Smooth muscle cell (in vitro differentiated cells): ENCODE data around the gene HRAS. TPM values are rescaled to one million over a fixed set of nuclear protein-coding genes. Genes with fewer than 3 reads are reported as not detected.
A peak's percentile ranks its signal among the peaks of the same experiment; 100 is the strongest.

Experiments used
- DNase-seq: peaks from one replicate; lab custom pipeline; 2025; ENCODE audit not compliant: unreplicated experiment; lab: John Stamatoyannopoulos, UW
- H2AFZ ChIP-seq: fragments of 200-600 bp; sonication (generic); 2 replicates; pipeline ENCODE4 v1.6.0; 2016; ENCODE audit warnings: antibody characterized with exemption, low read depth, mild to moderate bottlenecking
- H3F3A ChIP-seq: fragments of 200-600 bp; sonication (generic); 2 replicates; pipeline ENCODE4 v1.6.0; 2017; ENCODE audit warnings: antibody characterized with exemption, low read depth
- H3K27ac ChIP-seq: fragments of 200-600 bp; sonication (generic); 2 replicates; pipeline ENCODE4 v1.5.1; 2016; ENCODE audit warnings: low read depth, mild to moderate bottlenecking
- H3K27me3 ChIP-seq: fragments of 200-600 bp; sonication (generic); 2 replicates; pipeline ENCODE4 v1.6.1; 2016; ENCODE audit warnings: low read depth, mild to moderate bottlenecking
- H3K36me3 ChIP-seq: fragments of 200-600 bp; sonication (generic); 2 replicates; pipeline ENCODE4 v1.5.1; 2016; ENCODE audit warnings: low read depth
- H3K4me1 ChIP-seq: fragments of 200-600 bp; sonication (generic); 2 replicates; pipeline ENCODE4 v1.5.1; 2016; ENCODE audit warnings: low read depth
- H3K4me2 ChIP-seq: fragments of 200-600 bp; sonication (generic); 2 replicates; pipeline ENCODE4 v1.6.0; 2016; ENCODE audit warnings: mild to moderate bottlenecking
- H3K4me3 ChIP-seq: fragments of 200-600 bp; sonication (generic); 2 replicates; pipeline ENCODE4 v1.5.1; 2016; ENCODE audit warnings: mild to moderate bottlenecking
- H3K79me2 ChIP-seq: fragments of 200-600 bp; sonication (generic); 2 replicates; pipeline ENCODE4 v1.6.0; 2016; ENCODE audit warnings: low read depth, mild to moderate bottlenecking
- H3K9ac ChIP-seq: fragments of 200-600 bp; sonication (generic); 2 replicates; pipeline ENCODE4 v1.6.0; 2016; ENCODE audit warnings: low read depth
- H3K9me3 ChIP-seq: fragments of 200-600 bp; sonication (generic); replicated peaks from 2 replicates; pipeline ENCODE4 v1.5.1; 2016; ENCODE audit warnings: low read depth
- H4K20me1 ChIP-seq: fragments of 200-600 bp; sonication (generic); 2 replicates; pipeline ENCODE4 v1.6.0; 2016; ENCODE audit warnings: low read depth
- WGBS: methylation state at CpG from one replicate; pipeline ENCODE4 v1.1.7; 2016; ENCODE audit warnings: low lambda C conversion rate; 5-methylcytosine and 5-hydroxymethylcytosine counted together
- polyA plus RNA-seq: library from polyadenylated mRNA; unstranded; fragments of >200 nt; fragmentation: Nextera tagmentation; extraction: Ambion mirVana; gene quantifications from 2 replicates; pipeline ENCODE4 v1.2.1, GENCODE V29; 2016
- total RNA-seq: library from RNA; depleted of rRNA; stranded (reverse); fragments of >200 nt; gene quantifications from 2 replicates; pipeline ENCODE4 v1.2.3, GENCODE V29; 2014
- TF ChIP-seq, protein P1 (sequence below): fragments of 200-600 bp; sonication (generic); IDR thresholded peaks from 2 replicates; pipeline ENCODE4 v1.5.1; 2017; ENCODE audit warnings: borderline replicate concordance, mild to moderate bottlenecking, antibody characterized with exemption; ENCODE audit not compliant: insufficient read depth, poor library complexity, severe bottlenecking

HRAS gene
- total and polyA plus RNA-seq, 2 experiments from 2014 or later, result 39.9 to 59.1 TPM

DNA sequence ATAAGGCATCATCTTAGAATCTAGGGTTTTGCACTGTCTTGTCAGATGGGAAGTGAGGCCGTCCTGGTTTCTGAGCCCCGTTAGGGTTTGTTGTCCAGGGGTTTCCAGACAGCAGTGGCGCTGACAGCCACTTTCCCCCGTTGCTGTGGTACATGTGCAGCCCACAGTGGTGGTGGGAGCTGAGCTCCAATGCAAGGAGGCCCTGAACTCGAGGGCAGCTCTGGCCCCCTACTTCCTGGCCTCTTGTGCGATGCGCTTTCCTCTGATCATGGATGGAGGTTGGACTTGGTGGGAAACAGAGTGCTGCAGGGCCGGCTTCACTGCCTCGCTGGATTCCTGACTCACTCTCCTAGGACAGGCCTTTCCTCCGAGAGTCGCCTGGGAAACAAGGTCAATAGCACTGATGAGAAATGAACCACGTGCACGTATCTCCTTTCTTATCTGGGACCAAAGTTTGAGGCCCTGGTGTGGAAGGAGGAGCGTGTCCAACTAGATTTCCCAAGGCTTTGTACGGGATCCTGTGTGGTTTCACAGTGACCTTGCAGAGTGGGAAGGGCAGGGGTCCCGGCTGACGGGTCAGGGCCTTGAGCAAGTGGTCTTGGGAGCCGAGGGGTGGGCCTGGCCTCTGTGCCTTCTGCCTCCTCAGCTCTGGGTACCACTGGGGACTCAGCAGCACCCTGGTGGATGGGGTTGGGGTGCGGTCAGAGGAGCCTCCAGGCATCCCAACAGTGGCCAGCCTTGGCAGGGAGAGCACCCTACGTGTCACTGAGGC is 44.6 kb upstream of the HRAS start:
- no peaks in the 10 kb centered on the region for H3K36me3 ChIP-seq
- H4K20me1 ChIP-seq, result peaks cover 81% of the 10 kb centered on the region
- WGBS, result 87% methylated on average over 20 of the region's 20 CpGs
- no peak overlapping the region for H2AFZ ChIP-seq
- H3F3A ChIP-seq, result peaks cover 3% of the 10 kb centered on the region
- H3K9ac ChIP-seq, result no peak overlapping the region
- H3K4me1 ChIP-seq, result peaks cover 10% of the 10 kb centered on the region
- H3K27me3 ChIP-seq, result no peaks in the 10 kb centered on the region
- peaks cover 78% of the 10 kb centered on the region for H3K79me2 ChIP-seq
- no peak for DNase-seq
- TF ChIP-seq, protein P1, sequence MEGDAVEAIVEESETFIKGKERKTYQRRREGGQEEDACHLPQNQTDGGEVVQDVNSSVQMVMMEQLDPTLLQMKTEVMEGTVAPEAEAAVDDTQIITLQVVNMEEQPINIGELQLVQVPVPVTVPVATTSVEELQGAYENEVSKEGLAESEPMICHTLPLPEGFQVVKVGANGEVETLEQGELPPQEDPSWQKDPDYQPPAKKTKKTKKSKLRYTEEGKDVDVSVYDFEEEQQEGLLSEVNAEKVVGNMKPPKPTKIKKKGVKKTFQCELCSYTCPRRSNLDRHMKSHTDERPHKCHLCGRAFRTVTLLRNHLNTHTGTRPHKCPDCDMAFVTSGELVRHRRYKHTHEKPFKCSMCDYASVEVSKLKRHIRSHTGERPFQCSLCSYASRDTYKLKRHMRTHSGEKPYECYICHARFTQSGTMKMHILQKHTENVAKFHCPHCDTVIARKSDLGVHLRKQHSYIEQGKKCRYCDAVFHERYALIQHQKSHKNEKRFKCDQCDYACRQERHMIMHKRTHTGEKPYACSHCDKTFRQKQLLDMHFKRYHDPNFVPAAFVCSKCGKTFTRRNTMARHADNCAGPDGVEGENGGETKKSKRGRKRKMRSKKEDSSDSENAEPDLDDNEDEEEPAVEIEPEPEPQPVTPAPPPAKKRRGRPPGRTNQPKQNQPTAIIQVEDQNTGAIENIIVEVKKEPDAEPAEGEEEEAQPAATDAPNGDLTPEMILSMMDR, result no peak
- H3K4me3 ChIP-seq, result no peak overlapping the region
- no peak overlapping the region for H3K27ac ChIP-seq
- H3K4me2 ChIP-seq, result no peak overlapping the region
- no peaks in the 10 kb centered on the region for H3K9me3 ChIP-seq

DNA sequence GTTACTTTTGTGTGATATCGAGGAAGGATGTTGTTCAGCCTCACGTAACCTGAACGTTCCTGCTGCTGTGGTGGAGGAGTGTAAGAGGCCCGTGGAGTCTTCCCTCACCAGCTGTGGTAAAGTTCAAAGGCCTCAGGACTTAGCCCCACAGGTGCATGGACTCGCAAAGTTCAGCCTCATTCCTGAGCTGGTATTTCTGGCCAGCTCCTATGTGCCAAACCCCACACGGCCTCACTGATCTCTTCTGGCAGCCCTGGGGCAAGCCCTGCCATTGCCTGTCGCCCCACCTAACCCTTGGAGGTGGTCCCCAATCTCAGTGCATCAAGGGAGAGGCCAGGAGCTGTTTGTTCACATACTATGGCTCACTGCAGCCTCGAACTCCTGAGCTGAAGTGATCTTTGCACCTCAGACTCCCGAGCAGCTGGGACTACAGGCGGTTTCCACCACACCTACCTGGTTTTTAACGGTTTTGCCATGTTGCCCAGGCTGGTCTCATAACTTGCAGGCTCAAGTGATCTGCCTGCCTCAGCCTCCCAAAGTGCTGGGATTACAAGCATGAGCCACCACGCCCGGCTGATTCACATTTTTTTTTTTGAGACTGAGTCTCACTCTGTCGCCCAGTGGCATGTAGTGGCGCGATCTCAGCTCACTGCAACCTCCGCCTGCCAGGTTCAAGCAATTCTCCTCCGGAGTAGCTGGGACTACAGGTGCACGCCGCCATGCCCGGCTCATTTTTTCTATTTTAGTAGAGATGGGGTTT is 43.1 kb upstream of the HRAS start:
- H3F3A ChIP-seq, result peaks cover 3% of the 10 kb centered on the region
- H3K4me1 ChIP-seq, result peaks cover 19% of the 10 kb centered on the region
- peak overlapping the region; percentile 82 for H3K27ac ChIP-seq
- H3K9ac ChIP-seq, result no peak overlapping the region
- no peak overlapping the region for H2AFZ ChIP-seq
- whole genome bisulfite sequencing, result 85% methylated on average over 21 of the region's 21 CpGs
- H3K79me2 ChIP-seq, result peaks cover 67% of the 10 kb centered on the region
- peak overlapping the region; percentile 99 for H3K4me2 ChIP-seq
- H4K20me1 ChIP-seq, result peaks cover 66% of the 10 kb centered on the region
- no peaks in the 10 kb centered on the region for H3K9me3 ChIP-seq
- H3K4me3 ChIP-seq, result peak overlapping the region; percentile 97
- no peaks in the 10 kb centered on the region for H3K36me3 ChIP-seq
- DNase-seq, result no peak
- TF ChIP-seq, protein P1, result no peak
- no peaks in the 10 kb centered on the region for H3K27me3 ChIP-seq

DNA sequence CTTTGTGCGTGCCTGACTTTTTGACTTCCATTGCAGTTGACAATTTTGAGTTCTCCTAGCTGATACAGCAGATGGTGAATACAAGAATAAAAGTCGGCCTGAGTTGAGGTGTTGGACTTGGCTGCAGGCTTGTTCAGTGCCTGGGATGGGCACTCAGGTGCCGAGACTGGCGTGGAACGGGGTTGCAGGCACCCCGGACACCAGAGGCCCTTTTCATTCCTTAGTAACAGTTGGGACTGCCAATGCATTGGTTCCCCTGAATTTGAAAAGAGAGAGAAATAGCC is 42.2 kb upstream of the HRAS start:
- peaks cover 3% of the 10 kb centered on the region for H3F3A ChIP-seq
- no peaks in the 10 kb centered on the region for H3K9me3 ChIP-seq
- peak overlapping the region; percentile 97 for H3K9ac ChIP-seq
- 83% methylated on average over 6 of the region's 6 CpGs for WGBS
- no peak for DNase-seq
- peaks cover 58% of the 10 kb centered on the region for H3K79me2 ChIP-seq
- peak overlapping the region; percentile 82 for H3K27ac ChIP-seq
- H3K4me1 ChIP-seq, result peaks cover 19% of the 10 kb centered on the region
- peaks cover 58% of the 10 kb centered on the region for H4K20me1 ChIP-seq
- H2AFZ ChIP-seq, result no peak overlapping the region
- no peaks in the 10 kb centered on the region for H3K36me3 ChIP-seq
- H3K4me3 ChIP-seq, result peak overlapping the region; percentile 97
- H3K27me3 ChIP-seq, result no peaks in the 10 kb centered on the region
- H3K4me2 ChIP-seq, result peak overlapping the region; percentile 99
- TF ChIP-seq, protein P1, result no peak
